HG02943 (cell line): Measurements from ENCODE around the gene DCP1A.
A peak's percentile ranks its signal among the peaks of the same experiment; 100 is the strongest.
"Not testable (repeated sequence)": the region's sequence is repeated elsewhere in the genome, so short reads cannot be mapped to it uniquely, and the experiment has no call there.

ENCODE experiments used
- ATAC-seq: cut with Tn5 transposase; IDR thresholded peaks from one replicate; pipeline ENCODE4 v1.9.1; 2021; ENCODE audit warnings: mild to moderate bottlenecking, low read depth, moderate library complexity; ENCODE audit not compliant: unreplicated experiment

The DCP1A gene

GRCh38 chr3:53269888-53270880, 77.2 kb downstream of the DCP1A start:
- ATAC-seq, result no peak

GRCh38 chr3:53269193-53269592, 78.2 kb downstream of the DCP1A start:
- ATAC-seq, result not testable (repeated sequence)

- no peak for ATAC-seq
Measured at GRCh38 chr3:53267766-53268165, 79.6 kb downstream of the DCP1A start.

GRCh38 chr3:53264718-53265117, 82.6 kb downstream of the DCP1A start:
- ATAC-seq, result no peak

- ATAC-seq, result no peak
Measured at GRCh38 chr3:53263907-53264306, 83.4 kb downstream of the DCP1A start.

GRCh38 chr3:53261712-53262111, 85.6 kb downstream of the DCP1A start:
- no peak for ATAC-seq

- no peak for ATAC-seq
Measured at GRCh38 chr3:53260286-53260785, 87.0 kb downstream of the DCP1A start.

- ATAC-seq, result no peak
Measured at GRCh38 chr3:53259427-53260259, 87.7 kb downstream of the DCP1A start.

- no peak for ATAC-seq
Measured at GRCh38 chr3:53258600-53259426, 88.5 kb downstream of the DCP1A start.

- ATAC-seq, result no peak
Measured at GRCh38 chr3:53257465-53257864, 89.9 kb downstream of the DCP1A start.

- ATAC-seq, result no peak
Measured at GRCh38 chr3:53256704-53257055, 90.7 kb downstream of the DCP1A start.

GRCh38 chr3:53255775-53256703, 91.3 kb downstream of the DCP1A start, which contains the start of gene TKT:
TKT (minus strand) TSS chr3:53256022; CDS start chr3:53255942, 80 bp downstream.
- peak; percentile 51 for ATAC-seq

- peak; percentile 42 for ATAC-seq
Measured at GRCh38 chr3:53255423-53255774, 91.9 kb downstream of the DCP1A start.

- peak; percentile 42 for ATAC-seq
Measured at GRCh38 chr3:53254509-53255422, 92.6 kb downstream of the DCP1A start.

GRCh38 chr3:53253707-53254508, 93.4 kb downstream of the DCP1A start:
- no peak for ATAC-seq

- ATAC-seq, result not testable (repeated sequence)
Measured at GRCh38 chr3:53252947-53253322, 94.4 kb downstream of the DCP1A start.
